Liver (tissue), 9 donors: ENCODE results near the gene FOXP3. TPM values are rescaled to one million over a fixed set of nuclear protein-coding genes. Genes with fewer than 3 reads are reported as not detected.

Experiments used
- DNase-seq: peaks from one replicate; pipeline ENCODE4 v3.0.0-alpha.2; 2017; ENCODE audit warnings: low spot score
- H3K27ac ChIP-seq, 2 donors: one replicate each; pipeline ENCODE4 v1.7.0; 2013; ENCODE audit warnings: inconsistent platforms in 2 of 2, low read length in 2 of 2, control low read depth in 1 of 2, low read depth in 1 of 2, mild to moderate bottlenecking in 1 of 2
- H3K27me3 ChIP-seq, 4 donors: one replicate each; pipeline versions ENCODE4 v1.6.1 to v1.7.0; 2013; ENCODE audit warnings: low read length in 3 of 4, inconsistent platforms in 1 of 4, mild to moderate bottlenecking in 1 of 4, moderate library complexity in 1 of 4; ENCODE audit not compliant: control insufficient read depth in 4 of 4, insufficient read depth in 4 of 4
- H3K36me3 ChIP-seq, 4 donors: one replicate each; pipeline versions ENCODE4 v1.6.1 to v1.7.0; 2013; ENCODE audit warnings: low read length in 3 of 4, mild to moderate bottlenecking in 3 of 4, low read depth in 1 of 4, moderate library complexity in 1 of 4; ENCODE audit not compliant: control insufficient read depth in 4 of 4, insufficient read depth in 3 of 4
- H3K4me1 ChIP-seq, 4 donors: one replicate each; pipeline versions ENCODE4 v1.6.1 to v1.7.0; 2013; ENCODE audit warnings: low read length in 3 of 4, mild to moderate bottlenecking in 3 of 4, moderate library complexity in 1 of 4; ENCODE audit not compliant: control insufficient read depth in 4 of 4, insufficient read depth in 4 of 4
- H3K4me3 ChIP-seq, 3 donors: one replicate each; pipeline versions ENCODE4 v1.6.1 to v1.7.0; 2013; ENCODE audit warnings: low read length in 3 of 3, control low read depth in 1 of 3, low read depth in 1 of 3, mild to moderate bottlenecking in 1 of 3
- H3K9ac ChIP-seq, 2 donors: one replicate each; pipeline ENCODE4 v1.7.0; 2013; ENCODE audit warnings: low read length in 2 of 2, mild to moderate bottlenecking in 2 of 2, moderate library complexity in 2 of 2, control low read depth in 1 of 2, low read depth in 1 of 2
- H3K9me3 ChIP-seq, 4 donors: one replicate each; pipeline versions ENCODE4 v1.6.1 to v1.7.0; 2013; ENCODE audit warnings: low read length in 3 of 4; ENCODE audit not compliant: control insufficient read depth in 4 of 4
- EGR1 ChIP-seq, 2 donors: IDR thresholded peaks; 2 replicates each; pipeline ENCODE4 v1.6.1; 2016 to 2018; ENCODE audit warnings: antibody characterized with exemption in 2 of 2, low read depth in 2 of 2
- FOXA2 ChIP-seq: IDR thresholded peaks from 2 replicates; pipeline ENCODE4 v1.6.1; 2016; ENCODE audit warnings: antibody characterized with exemption
- GABPA ChIP-seq, 2 donors: IDR thresholded peaks in 1 of 2; conservative IDR thresholded peaks in 1 of 2; 2 replicates each; pipeline ENCODE4 v1.6.1; 2016; ENCODE audit warnings: antibody characterized with exemption in 2 of 2, mild to moderate bottlenecking in 1 of 2, moderate library complexity in 1 of 2
- HNF4A ChIP-seq, 2 donors: conservative IDR thresholded peaks; 2 replicates each; pipeline ENCODE4 v1.6.1; 2016; ENCODE audit warnings: antibody characterized with exemption in 2 of 2, mild to moderate bottlenecking in 2 of 2
- HNF4G ChIP-seq: IDR thresholded peaks from 2 replicates; pipeline ENCODE4 v1.6.1; 2016; ENCODE audit warnings: antibody characterized with exemption
- JUND ChIP-seq, 2 donors: IDR thresholded peaks; 2 replicates each; pipeline ENCODE4 v1.6.1; 2016; ENCODE audit warnings: antibody characterized with exemption in 2 of 2
- NR2F2 ChIP-seq: IDR thresholded peaks from 2 replicates; pipeline ENCODE4 v1.6.1; 2016; ENCODE audit warnings: antibody characterized with exemption
- RAD21 ChIP-seq, 2 donors: IDR thresholded peaks; 2 replicates each; pipeline ENCODE4 v1.6.1; 2016; ENCODE audit warnings: antibody characterized with exemption in 2 of 2, mild to moderate bottlenecking in 2 of 2
- SP1 ChIP-seq: IDR thresholded peaks from 2 replicates; pipeline ENCODE4 v1.6.1; 2018; ENCODE audit warnings: antibody characterized with exemption, mild to moderate bottlenecking
- TAF1 ChIP-seq: conservative IDR thresholded peaks from 2 replicates; pipeline ENCODE4 v1.6.1; 2016; ENCODE audit warnings: antibody characterized with exemption, mild to moderate bottlenecking
- YY1 ChIP-seq: IDR thresholded peaks from 2 replicates; pipeline ENCODE4 v1.6.1; 2016; ENCODE audit warnings: antibody characterized with exemption, mild to moderate bottlenecking
- WGBS: extraction: QIAGEN DNeasy Blood & Tissue Kit; methylation state at CpG from one replicate; pipeline ENCODE4 v1.1.7; 2013; 5-methylcytosine and 5-hydroxymethylcytosine counted together
- polyA plus RNA-seq, 2 donors: library from polyadenylated mRNA; stranded (reverse) in 1 of 2; unstranded in 1 of 2; fragments of 200-250 nt in 1 of 2; fragments of >200 nt in 1 of 2; fragmentation: Nextera tagmentation in 1 of 2; extraction: Ambion mirVana in 1 of 2; gene quantifications; one replicate each; pipeline versions ENCODE4 v1.2.1 to v1.2.3, GENCODE V29; 2013 to 2015
- total RNA-seq, 2 donors: library from RNA; depleted of rRNA; stranded (reverse); fragments of >200 nt; gene quantifications; one replicate each; pipeline ENCODE4 v1.2.3, GENCODE V29; 2014
- TF ChIP-seq, protein P1 (sequence below): IDR thresholded peaks from 2 replicates; pipeline ENCODE4 v1.6.1; 2016; ENCODE audit warnings: antibody characterized with exemption, mild to moderate bottlenecking
- TF ChIP-seq, protein P2 (sequence below): IDR thresholded peaks from 2 replicates; pipeline ENCODE4 v1.6.1; 2016; ENCODE audit warnings: antibody characterized with exemption
- donor health status: healthy.
- donor health status: healthy.
- donor health status: healthy.
- donor health status: healthy.
- donor health status: healthy.

The FOXP3 gene
- total and polyA plus RNA-seq, 4 donors, result 0.05 to 0.65 (median 0.19) TPM

DNA sequence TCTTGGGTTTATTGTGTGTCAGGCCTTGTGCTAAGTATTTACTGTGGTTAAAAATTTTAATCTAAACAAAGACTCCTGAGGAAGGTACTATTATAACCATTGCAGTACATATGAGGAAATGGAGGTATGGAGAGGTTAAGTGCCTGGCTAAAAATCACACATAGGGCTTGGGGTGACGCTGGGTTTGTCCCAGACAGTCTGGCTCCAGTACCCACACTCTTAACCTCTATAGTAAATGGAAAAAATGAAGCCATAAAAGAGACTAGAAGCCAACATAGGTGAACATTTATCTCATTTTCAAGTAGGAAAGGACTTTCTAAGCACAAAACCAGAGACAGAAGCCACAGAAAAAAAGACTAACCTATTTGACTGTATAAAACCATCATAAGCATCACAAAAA, 1.9 kb downstream of the FOXP3 start:
- Histone ChIP-seq H3K27me3 (no peaks in the 10 kb centered on the region), H3K4me3 (no peak overlapping the region), H3K27ac (no peak overlapping the region), H3K36me3 (no peaks in the 10 kb centered on the region), H3K9me3 (no peaks in the 10 kb centered on the region), H3K4me1 (peaks cover 3 to 27% (median 15%) of the 10 kb centered on the region in 4 donors), H3K9ac (no peak overlapping the region)
- TF ChIP-seq GABPA (IDR thresholded peaks at IDR 0.05 in 1 of 2, conservative IDR thresholded peaks at IDR 0.05 in 1 of 2) (no peak), YY1 (no peak), RAD21 (IDR thresholded peaks at IDR 0.05) (no peak), TAF1 (no peak), HNF4A (conservative IDR thresholded peaks at IDR 0.05) (no peak), EGR1 (IDR thresholded peaks at IDR 0.05; ENCODE audit: low read depth in 2 of 2) (no peak)
- TF ChIP-seq, protein P1, sequence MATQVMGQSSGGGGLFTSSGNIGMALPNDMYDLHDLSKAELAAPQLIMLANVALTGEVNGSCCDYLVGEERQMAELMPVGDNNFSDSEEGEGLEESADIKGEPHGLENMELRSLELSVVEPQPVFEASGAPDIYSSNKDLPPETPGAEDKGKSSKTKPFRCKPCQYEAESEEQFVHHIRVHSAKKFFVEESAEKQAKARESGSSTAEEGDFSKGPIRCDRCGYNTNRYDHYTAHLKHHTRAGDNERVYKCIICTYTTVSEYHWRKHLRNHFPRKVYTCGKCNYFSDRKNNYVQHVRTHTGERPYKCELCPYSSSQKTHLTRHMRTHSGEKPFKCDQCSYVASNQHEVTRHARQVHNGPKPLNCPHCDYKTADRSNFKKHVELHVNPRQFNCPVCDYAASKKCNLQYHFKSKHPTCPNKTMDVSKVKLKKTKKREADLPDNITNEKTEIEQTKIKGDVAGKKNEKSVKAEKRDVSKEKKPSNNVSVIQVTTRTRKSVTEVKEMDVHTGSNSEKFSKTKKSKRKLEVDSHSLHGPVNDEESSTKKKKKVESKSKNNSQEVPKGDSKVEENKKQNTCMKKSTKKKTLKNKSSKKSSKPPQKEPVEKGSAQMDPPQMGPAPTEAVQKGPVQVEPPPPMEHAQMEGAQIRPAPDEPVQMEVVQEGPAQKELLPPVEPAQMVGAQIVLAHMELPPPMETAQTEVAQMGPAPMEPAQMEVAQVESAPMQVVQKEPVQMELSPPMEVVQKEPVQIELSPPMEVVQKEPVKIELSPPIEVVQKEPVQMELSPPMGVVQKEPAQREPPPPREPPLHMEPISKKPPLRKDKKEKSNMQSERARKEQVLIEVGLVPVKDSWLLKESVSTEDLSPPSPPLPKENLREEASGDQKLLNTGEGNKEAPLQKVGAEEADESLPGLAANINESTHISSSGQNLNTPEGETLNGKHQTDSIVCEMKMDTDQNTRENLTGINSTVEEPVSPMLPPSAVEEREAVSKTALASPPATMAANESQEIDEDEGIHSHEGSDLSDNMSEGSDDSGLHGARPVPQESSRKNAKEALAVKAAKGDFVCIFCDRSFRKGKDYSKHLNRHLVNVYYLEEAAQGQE, result no peak
- TF ChIP-seq, protein P2, sequence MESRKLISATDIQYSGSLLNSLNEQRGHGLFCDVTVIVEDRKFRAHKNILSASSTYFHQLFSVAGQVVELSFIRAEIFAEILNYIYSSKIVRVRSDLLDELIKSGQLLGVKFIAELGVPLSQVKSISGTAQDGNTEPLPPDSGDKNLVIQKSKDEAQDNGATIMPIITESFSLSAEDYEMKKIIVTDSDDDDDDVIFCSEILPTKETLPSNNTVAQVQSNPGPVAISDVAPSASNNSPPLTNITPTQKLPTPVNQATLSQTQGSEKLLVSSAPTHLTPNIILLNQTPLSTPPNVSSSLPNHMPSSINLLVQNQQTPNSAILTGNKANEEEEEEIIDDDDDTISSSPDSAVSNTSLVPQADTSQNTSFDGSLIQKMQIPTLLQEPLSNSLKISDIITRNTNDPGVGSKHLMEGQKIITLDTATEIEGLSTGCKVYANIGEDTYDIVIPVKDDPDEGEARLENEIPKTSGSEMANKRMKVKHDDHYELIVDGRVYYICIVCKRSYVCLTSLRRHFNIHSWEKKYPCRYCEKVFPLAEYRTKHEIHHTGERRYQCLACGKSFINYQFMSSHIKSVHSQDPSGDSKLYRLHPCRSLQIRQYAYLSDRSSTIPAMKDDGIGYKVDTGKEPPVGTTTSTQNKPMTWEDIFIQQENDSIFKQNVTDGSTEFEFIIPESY, result no peak
- DNase-seq, result no peak
- WGBS, result 81% methylated on average over 1 of the region's 1 CpG

DNA sequence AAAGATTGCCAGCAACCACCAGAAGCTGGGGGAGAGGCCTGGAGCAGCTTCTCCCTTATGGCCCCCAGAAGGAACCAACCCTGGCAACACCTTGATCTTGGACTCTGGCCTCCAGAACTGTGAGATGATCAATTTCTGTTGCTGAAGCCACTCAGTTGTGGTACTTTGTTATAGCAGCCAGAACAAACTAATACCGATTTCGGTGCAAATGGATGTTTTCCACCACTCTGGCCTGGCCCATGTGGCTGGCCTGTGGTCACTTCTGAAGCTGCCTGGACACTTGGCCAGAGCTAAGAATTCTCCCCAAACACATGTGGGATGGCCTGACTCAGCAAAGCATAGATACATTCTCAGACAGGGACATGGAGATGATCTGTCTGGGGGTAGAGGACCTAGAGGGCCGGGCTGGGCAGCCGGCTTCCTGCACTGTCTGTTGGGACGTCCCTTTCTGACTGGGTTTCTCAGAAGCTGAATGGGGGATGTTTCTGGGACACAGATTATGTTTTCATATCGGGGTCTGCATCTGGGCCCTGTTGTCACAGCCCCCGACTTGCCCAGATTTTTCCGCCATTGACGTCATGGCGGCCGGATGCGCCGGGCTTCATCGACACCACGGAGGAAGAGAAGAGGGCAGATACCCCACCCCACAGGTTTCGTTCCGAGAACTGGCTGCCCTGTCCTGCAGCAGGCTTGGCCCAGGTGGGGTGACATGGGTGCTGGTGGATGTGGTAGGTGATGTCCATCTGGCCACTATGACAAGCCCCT, 4.1 kb downstream of the FOXP3 start:
- TF ChIP-seq EGR1 (IDR thresholded peaks at IDR 0.05; ENCODE audit: low read depth in 2 of 2) (no peak), FOXA2 (no peak), HNF4G (no peak), TAF1 (no peak)
- Histone ChIP-seq H3K9ac (no peak overlapping the region), H3K9me3 (no peaks in the 10 kb centered on the region), H3K27me3 (no peaks in the 10 kb centered on the region), H3K27ac (no peak overlapping the region), H3K4me3 (no peak overlapping the region), H3K36me3 (no peaks in the 10 kb centered on the region), H3K4me1 (peaks cover 3 to 16% (median 5%) of the 10 kb centered on the region in 4 donors)
- WGBS, result 96% methylated on average over 17 of the region's 17 CpGs
- no peak for DNase-seq

DNA sequence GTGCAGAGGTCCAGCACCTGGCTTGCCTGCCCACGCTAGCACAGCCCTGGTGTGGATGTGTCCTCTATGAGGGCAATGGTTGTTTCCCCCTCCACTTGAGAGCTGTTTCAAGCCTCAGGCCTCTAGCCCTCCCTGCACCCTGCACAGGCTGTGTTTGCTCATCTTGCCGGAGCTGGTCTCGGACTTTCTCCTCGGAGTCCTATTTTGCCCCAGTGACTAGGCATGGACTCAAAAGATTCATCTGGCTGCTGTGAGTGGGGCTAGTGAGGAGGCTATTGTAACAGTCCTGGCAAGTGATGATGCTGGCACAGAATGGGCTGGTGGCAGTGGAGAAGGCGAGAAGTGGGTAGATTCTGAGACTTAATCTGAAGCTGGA, 5.8 kb downstream of the FOXP3 start:
- TF ChIP-seq, protein P1, result no peak
- TF ChIP-seq FOXA2 (no peak), HNF4G (no peak), YY1 (no peak), SP1 (peak; percentile 38), TAF1 (no peak), HNF4A (conservative IDR thresholded peaks at IDR 0.05) (peak; percentile 36 to 64), JUND (IDR thresholded peaks at IDR 0.05) (no peak), NR2F2 (no peak), EGR1 (IDR thresholded peaks at IDR 0.05; ENCODE audit: low read depth in 2 of 2) (no peak)
- TF ChIP-seq, protein P2, result no peak

More for the DNA sequence above, 5.8 kb downstream of the FOXP3 start:
- no peak for DNase-seq
- WGBS, result 55% methylated on average over 5 of the region's 5 CpGs
- Histone ChIP-seq H3K4me3 (no peak overlapping the region), H3K9me3 (no peaks in the 10 kb centered on the region), H3K4me1 (peaks cover 3 to 16% (median 5%) of the 10 kb centered on the region in 4 donors), H3K36me3 (no peaks in the 10 kb centered on the region), H3K27ac (no peak overlapping the region), H3K27me3 (no peaks in the 10 kb centered on the region), H3K9ac (no peak overlapping the region)
